ENCODE data around the gene OBSCN.

GRCh38 chr1:228270032-228270431 is 62.2 kb downstream of the OBSCN start:
- TF ChIP-seq EZH2 (IDR thresholded peaks at IDR 0.05; ENCODE audit: insufficient read depth, poor library complexity, severe bottlenecking) (no peak), EZH2phosphoT487 (IDR thresholded peaks at IDR 0.05; ENCODE audit: insufficient read depth, low read depth) (no peak)
